Uterus (tissue), 4 donors: Measurements from ENCODE around the gene KIAA1755. TPM values are rescaled to one million over a fixed set of nuclear protein-coding genes. Genes with fewer than 3 reads are reported as not detected.

Experiments used
- DNase-seq, 2 donors: peaks; one replicate each; pipeline ENCODE4 v3.0.0-alpha.2; 2019 to 2020
- H3K27ac ChIP-seq, 2 donors: fragments of 200-600 bp; sonication (generic); 1 replicate in 1 of 2; 2 replicates in 1 of 2; pipeline ENCODE4 v1.5.1; 2016 to 2018
- H3K27me3 ChIP-seq, 2 donors: fragments of 200-600 bp; sonication (generic); one replicate each; pipeline ENCODE4 v1.5.1; 2018 to 2019; ENCODE audit warnings: control low read depth in 1 of 2
- H3K36me3 ChIP-seq, 2 donors: fragments of 200-600 bp; sonication (generic); one replicate each; pipeline ENCODE4 v1.5.1; 2019; ENCODE audit warnings: control low read depth in 1 of 2
- H3K4me1 ChIP-seq, 2 donors: fragments of 200-600 bp; sonication (generic); one replicate each; pipeline ENCODE4 v1.5.1; 2018 to 2019; ENCODE audit warnings: control low read depth in 1 of 2
- H3K4me3 ChIP-seq, 2 donors: fragments of 200-600 bp; sonication (generic); 1 replicate in 1 of 2; 2 replicates in 1 of 2; pipeline ENCODE4 v1.5.1; 2018 to 2019; ENCODE audit warnings: mild to moderate bottlenecking in 1 of 2
- H3K9me3 ChIP-seq, 2 donors: fragments of 200-600 bp; sonication (generic); one replicate each; pipeline ENCODE4 v1.5.1; 2019; ENCODE audit warnings: control low read depth in 1 of 2
- CTCF ChIP-seq, 4 experiments: fragments of 200-600 bp in 2 of 4; fragments of 450-650 bp in 2 of 4; sonication (generic) in 2 of 4; IDR thresholded peaks; one replicate each; pipeline ENCODE4 v1.5.1; 2016 to 2019; ENCODE audit warnings: antibody characterized with exemption in 4 of 4, mild to moderate bottlenecking in 2 of 4, moderate library complexity in 1 of 4
- POLR2A ChIP-seq, 2 donors: fragments of 450-650 bp; IDR thresholded peaks; one replicate each; pipeline ENCODE4 v1.6.1; 2016; ENCODE audit warnings: antibody characterized with exemption in 2 of 2, mild to moderate bottlenecking in 1 of 2, moderate library complexity in 1 of 2
- intact Hi-C: fragments of 100-400 bp; cut with DNase I; formaldehyde crosslinking; loops from one replicate; pipeline ENCODE4 v1.15.1; 2023; ENCODE audit warnings: low total_unique reads
- total RNA-seq, 4 donors: library from RNA; depleted of rRNA in 3 of 4; stranded (reverse); fragments of >200 nt in 3 of 4; gene quantifications; one replicate each; pipeline versions ENCODE4 v1.1.0 to v1.2.4, GENCODE V29; 2014 to 2023
- donor health status: DM: yes; HTN: yes; CAD: no.

The KIAA1755 gene
- total RNA-seq, result 10 to 100 TPM in 3 of 4 donors, 1 to 10 TPM in 1; 5.3 to 47.6 (median 15.7) TPM

GRCh38 chr20:38260378-38261053 is at the start of gene KIAA1755:
Gene KIAA1755 (minus strand): TSS chr20:38260735. CDS start chr20:38260500, 235 bp downstream.
- H3K27ac ChIP-seq, result peak within 1 kb of the TSS; percentile 84 to 90
- DNase-seq, result peak; percentile 31 to 59
- H3K27me3 ChIP-seq, result peaks cover 0 to 4% of the 10 kb centered on the region in 2 donors
- no peaks in the 10 kb centered on the region for H3K9me3 ChIP-seq
- intact Hi-C loops, result no loop called here
- no peaks in the 10 kb centered on the region for H3K36me3 ChIP-seq
- TF ChIP-seq CTCF (IDR thresholded peaks at IDR 0.05) (no peak), POLR2A (IDR thresholded peaks at IDR 0.05) (no peak)
- peak within 1 kb of the TSS; percentile 32 to 49 for H3K4me3 ChIP-seq
- H3K4me1 ChIP-seq, result no peaks in the 10 kb centered on the region

DNA sequence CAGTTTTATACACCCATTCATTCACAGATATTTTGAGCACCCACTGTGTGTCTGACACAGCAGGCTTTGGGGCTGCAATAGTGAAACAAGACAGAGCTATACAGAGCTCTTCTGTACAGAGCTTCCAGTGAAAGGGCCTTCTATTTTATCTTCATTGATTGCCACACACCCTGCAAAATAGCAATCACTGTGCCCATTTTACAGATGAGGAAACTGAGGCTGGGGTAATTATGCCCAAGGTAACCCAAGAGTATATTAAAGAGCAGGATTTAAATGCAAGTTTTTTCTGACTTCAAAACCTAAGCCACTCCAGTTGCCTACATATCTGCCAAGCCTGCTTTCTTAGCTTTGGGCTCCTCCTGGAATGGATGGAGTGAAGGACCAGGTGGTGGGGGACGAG is 47.9 kb upstream of the KIAA1755 start:
- no peak for DNase-seq
- H3K27ac ChIP-seq, result no peak overlapping the region
- TF ChIP-seq CTCF (IDR thresholded peaks at IDR 0.05) (no peak), POLR2A (IDR thresholded peaks at IDR 0.05) (no peak)
- H3K4me1 ChIP-seq, result no peaks in the 10 kb centered on the region
- no peaks in the 10 kb centered on the region for H3K9me3 ChIP-seq
- H3K4me3 ChIP-seq, result no peak overlapping the region
- intact Hi-C loops, result no loop called here
- H3K36me3 ChIP-seq, result no peaks in the 10 kb centered on the region
- H3K27me3 ChIP-seq, result no peaks in the 10 kb centered on the region

DNA sequence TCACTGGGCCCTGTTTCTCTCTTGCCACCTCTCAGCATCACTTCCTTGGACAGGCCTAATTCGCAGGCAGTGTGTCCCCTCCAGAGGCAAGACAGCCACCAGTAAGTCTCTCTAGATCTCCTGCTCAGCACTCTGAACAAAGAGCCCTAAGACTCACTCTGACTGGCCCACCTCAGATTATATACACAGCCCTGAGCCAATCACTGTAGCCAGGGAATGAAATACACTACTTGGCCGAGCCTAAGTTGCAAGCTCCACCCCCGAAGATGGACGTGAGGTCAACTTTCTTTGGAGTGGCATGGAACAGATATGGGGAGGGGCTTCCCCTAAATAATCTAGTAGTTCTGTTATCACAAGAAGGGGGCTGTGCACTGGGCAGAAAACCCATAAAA is 47.5 kb upstream of the KIAA1755 start:
- TF ChIP-seq POLR2A (IDR thresholded peaks at IDR 0.05), result no peak
- no peak for TF ChIP-seq CTCF (IDR thresholded peaks at IDR 0.05)
- Histone ChIP-seq H3K36me3 (no peaks in the 10 kb centered on the region), H3K4me3 (no peak overlapping the region), H3K4me1 (no peaks in the 10 kb centered on the region), H3K27me3 (no peaks in the 10 kb centered on the region), H3K9me3 (no peaks in the 10 kb centered on the region), H3K27ac (no peak overlapping the region)
- no peak for DNase-seq
- intact Hi-C loops, result no loop called here

GRCh38 chr20:38307371-38308046 is 47.0 kb upstream of the KIAA1755 start:
- no peak for DNase-seq

More at GRCh38 chr20:38307371-38308046, 47.0 kb upstream of the KIAA1755 start:
- Histone ChIP-seq H3K36me3 (no peaks in the 10 kb centered on the region), H3K9me3 (no peaks in the 10 kb centered on the region), H3K4me3 (no peak overlapping the region), H3K27me3 (no peaks in the 10 kb centered on the region), H3K27ac (no peak overlapping the region), H3K4me1 (no peaks in the 10 kb centered on the region)
- TF ChIP-seq POLR2A (IDR thresholded peaks at IDR 0.05) (no peak), CTCF (IDR thresholded peaks at IDR 0.05) (no peak)
- intact Hi-C loops, result no loop called here
